K562 (cell line): Measurements from ENCODE around the gene FOXK2. TPM values are rescaled to one million over a fixed set of nuclear protein-coding genes. Genes with fewer than 3 reads are reported as not detected.
"Not testable (repeated sequence)": the region's sequence is repeated elsewhere in the genome, so short reads cannot be mapped to it uniquely, and the experiment has no call there.

Source experiments
- ATAC-seq: fragments of 200-7000 bp; cut with Tn5 transposase; 3 replicates; pipeline ENCODE4 v1.9.1; 2020; ENCODE audit warnings: moderate library complexity
- BruUV-seq: library from RNA; stranded (reverse); fragments of 400-500 nt; replicated peaks from 2 replicates; lab custom pipeline; 2021; lab: Mats Ljungman, UMichigan
- CTCF ChIA-PET: fragments of 300-600 bp; formaldehyde crosslinking; extraction: SDS; loops from one replicate; lab custom pipeline; 2021; ENCODE audit warnings: low intra/inter-chr PET ratio; lab: Yijun Ruan, JAX
- POLR2A ChIA-PET: fragments of 300-600, 350-650 bp; sonication (Branson Sonifier 250); formaldehyde crosslinking; extraction: SDS; loops from one replicate; lab custom pipeline; 2021; ENCODE audit warnings: antibody characterized with exemption, inconsistent platforms; lab: Yijun Ruan, JAX
- DNase-seq, 4 experiments: peaks; one replicate each; pipeline versions ENCODE4 v3.0.0 to v3.0.0-alpha.2; 2011 to 2018; ENCODE audit warnings: low spot score in 3 of 4, mixed read lengths in 3 of 4; ENCODE audit errors: extremely low read depth in 1 of 4
- FAIRE-seq: peaks from 2 replicates; lab custom pipeline; 2011; peaks lifted over from hg19 to GRCh38; lab: Jason Lieb, UNC
- H2AFZ ChIP-seq: 2 replicates; pipeline ENCODE4 v1.6.0; 2011; ENCODE audit warnings: low read depth, low read length, control low read depth, inconsistent platforms
- H3K27ac ChIP-seq: fragments of 200-600 bp; 3 replicates; pipeline ENCODE4 v1.8.0; 2011; ENCODE audit warnings: low read depth, mild to moderate bottlenecking, control low read depth, inconsistent platforms, low read length, moderate library complexity, mixed read lengths; ENCODE audit errors: extremely low read depth
- H3K27me3 ChIP-seq, 2 experiments: fragments of 300-600 bp in 1 of 2; 2 replicates in 1 of 2; 3 replicates in 1 of 2; pipeline versions ENCODE4 v1.6.0 to v1.8.0; 2011; ENCODE audit warnings: inconsistent platforms in 2 of 2, low read length in 2 of 2, mild to moderate bottlenecking in 1 of 2, mixed read lengths in 1 of 2, moderate library complexity in 1 of 2; ENCODE audit not compliant: control insufficient read depth in 2 of 2, insufficient read depth in 2 of 2
- H3K36me3 ChIP-seq: fragments of 300-600 bp; 3 replicates; pipeline ENCODE4 v1.8.0; 2011; ENCODE audit warnings: mild to moderate bottlenecking, low read length, inconsistent platforms; ENCODE audit not compliant: control insufficient read depth, insufficient read depth
- H3K4me1 ChIP-seq, 2 experiments: fragments of 200-600 bp in 1 of 2; replicated peaks in 1 of 2; 2 replicates in 1 of 2; 3 replicates in 1 of 2; pipeline versions ENCODE4 v1.5.1 to v1.8.0; 2011; ENCODE audit warnings: inconsistent platforms in 2 of 2, low read length in 2 of 2, mild to moderate bottlenecking in 1 of 2, mixed read lengths in 1 of 2, moderate library complexity in 1 of 2; ENCODE audit not compliant: control insufficient read depth in 2 of 2, insufficient read depth in 2 of 2
- H3K4me2 ChIP-seq: 2 replicates; pipeline ENCODE4 v1.6.1; 2011; ENCODE audit warnings: low read length, control low read depth, inconsistent platforms, mixed read lengths; ENCODE audit not compliant: insufficient read depth
- H3K4me3 ChIP-seq: fragments of 200-600 bp; sonication (generic), shearing (Covaris generic); 2 replicates; pipeline ENCODE4 v1.5.1; 2016; ENCODE audit warnings: control low read depth, inconsistent platforms
- H3K79me2 ChIP-seq: fragments of 200-600 bp; 3 replicates; pipeline ENCODE4 v1.8.0; 2011; ENCODE audit warnings: low read length, inconsistent platforms; ENCODE audit not compliant: control insufficient read depth, insufficient read depth
- H3K9ac ChIP-seq, 2 experiments: 2 replicates each; pipeline versions ENCODE4 v1.6.0 to v1.6.1; 2011; ENCODE audit warnings: low read depth in 2 of 2, low read length in 2 of 2, control low read depth in 1 of 2, inconsistent platforms in 1 of 2, mild to moderate bottlenecking in 1 of 2, mixed read lengths in 1 of 2; ENCODE audit not compliant: insufficient read depth in 1 of 2
- H3K9me1 ChIP-seq: one replicate; pipeline ENCODE4 v1.6.0; 2011; ENCODE audit warnings: inconsistent platforms, mild to moderate bottlenecking, low read length, moderate library complexity; ENCODE audit not compliant: control insufficient read depth, insufficient read depth
- H3K9me3 ChIP-seq: replicated peaks from 2 replicates; pipeline ENCODE4 v1.5.1; 2011; ENCODE audit warnings: low read depth, low read length, inconsistent platforms; ENCODE audit not compliant: control insufficient read depth, insufficient read depth
- H4K20me1 ChIP-seq: replicated peaks from 2 replicates; pipeline ENCODE4 v1.6.1; 2011; ENCODE audit warnings: low read length, inconsistent platforms, mixed read lengths; ENCODE audit not compliant: control insufficient read depth, insufficient read depth
- ETS2 ChIP-seq: IDR thresholded peaks from 2 replicates; pipeline ENCODE4 v1.6.1; 2016; ENCODE audit warnings: borderline replicate concordance, missing genetic modification characterization, mild to moderate bottlenecking, moderate library complexity, missing compliant biosample characterization; ENCODE audit not compliant: poor library complexity, severe bottlenecking
- HCFC1 ChIP-seq: IDR thresholded peaks from 2 replicates; pipeline ENCODE4 v1.6.1; 2012; ENCODE audit warnings: low read depth, low read length, improper control_type of control experiment
- HDAC8 ChIP-seq: fragments of 450-650 bp; IDR thresholded peaks from 2 replicates; pipeline ENCODE4 v1.6.1; 2016; ENCODE audit warnings: mild to moderate bottlenecking, missing genetic modification characterization, moderate library complexity, missing compliant biosample characterization
- MEIS2 ChIP-seq: fragments of 450-650 bp; IDR thresholded peaks from 2 replicates; pipeline ENCODE4 v1.6.1; 2014; ENCODE audit warnings: mild to moderate bottlenecking; ENCODE audit not compliant: partially characterized antibody
- PTBP1 ChIP-seq: fragments of 200-400 bp; formaldehyde crosslinking; IDR thresholded peaks from 2 replicates; pipeline ENCODE4 v1.6.1; 2017; ENCODE audit warnings: low read depth, low read length
- RCOR1 ChIP-seq, 2 experiments: IDR thresholded peaks; 2 replicates each; pipeline ENCODE4 v1.6.1; 2012; ENCODE audit warnings: low read depth in 2 of 2, low read length in 2 of 2, borderline replicate concordance in 1 of 2, improper control_type of control experiment in 1 of 2
- ZKSCAN1 ChIP-seq: fragments of 150-350 bp; IDR thresholded peaks from 2 replicates; pipeline ENCODE4 v1.6.1; 2016; ENCODE audit warnings: low read depth, low read length
- ZNF282 ChIP-seq: sonication (generic); formaldehyde crosslinking; IDR thresholded peaks from 2 replicates; pipeline ENCODE4 v1.8.1; 2023; ENCODE audit warnings: missing genetic modification reagents
- ZNF3 ChIP-seq: fragments of 250-450 bp; sonication (Bioruptor Pico); IDR thresholded peaks from 2 replicates; pipeline ENCODE4 v1.5.0; 2021; ENCODE audit warnings: mild to moderate bottlenecking, moderate library complexity
- ZNF695 ChIP-seq: fragments of 450-650 bp; formaldehyde crosslinking; IDR thresholded peaks from 2 replicates; pipeline ENCODE4 v1.4.0; 2020; ENCODE audit warnings: mild to moderate bottlenecking, moderate library complexity
- WGBS: fragments of 100-300 bp; shearing (Covaris generic); methylation state at CpG from one replicate; pipeline ENCODE4 v1.1.6; 2016; ENCODE audit warnings: low coverage, mixed read lengths; ENCODE audit not compliant: insufficient coverage; ENCODE audit errors: missing lambda C conversion rate; 5-methylcytosine and 5-hydroxymethylcytosine counted together
- in situ Hi-C: fragments of 300-500 bp; cut with MboI; formaldehyde crosslinking; loops from 4 replicates; pipeline ENCODE4 v1.15.0; 2018; ENCODE audit warnings: inconsistent platforms, mixed read lengths
- intact Hi-C: fragments of 100-400 bp; cut with micrococcal nuclease; formaldehyde crosslinking; loops from 2 replicates; pipeline ENCODE4 v1.14.2; 2022
- polyA plus RNA-seq, 8 experiments: library from polyadenylated mRNA; depleted of rRNA in 4 of 8; stranded (reverse) in 5 of 8; unstranded in 3 of 8; fragments of >200 nt; fragmentation: Nextera tagmentation in 2 of 8; fragmentation: Illumina TruSeq in 1 of 8; extraction: Ambion mirVana in 2 of 8; extraction: Trizol in 1 of 8; gene quantifications; 2 replicates each; pipeline versions ENCODE4 v1.2.1 to v1.2.3, GENCODE V29; 2011 to 2014; ENCODE audit warnings: inconsistent platforms in 1 of 8, missing spikeins in 1 of 8
- total RNA-seq, 7 experiments: library from RNA; depleted of rRNA in 6 of 7; stranded (reverse); fragments of >200 nt in 6 of 7; fragmentation: Illumina TruSeq in 2 of 7; extraction: Trizol in 2 of 7; gene quantifications; 2 replicates each; pipeline versions ENCODE4 v1.2.1 to v1.2.3, GENCODE V29; 2011 to 2021; ENCODE audit warnings: low replicate concordance in 1 of 7
- TF ChIP-seq, protein P1 (sequence below): sonication (generic); formaldehyde crosslinking; IDR thresholded peaks from 2 replicates; pipeline ENCODE4 v1.8.0; 2023; ENCODE audit warnings: mild to moderate bottlenecking, missing genetic modification reagents

FOXK2 gene
- total and polyA plus RNA-seq, 9 of the 15 experiments (the other 6 are each of a cell fraction or from before 2014, with no cell fraction given), result 3.0 to 86.0 (median 44.1) TPM

DNA sequence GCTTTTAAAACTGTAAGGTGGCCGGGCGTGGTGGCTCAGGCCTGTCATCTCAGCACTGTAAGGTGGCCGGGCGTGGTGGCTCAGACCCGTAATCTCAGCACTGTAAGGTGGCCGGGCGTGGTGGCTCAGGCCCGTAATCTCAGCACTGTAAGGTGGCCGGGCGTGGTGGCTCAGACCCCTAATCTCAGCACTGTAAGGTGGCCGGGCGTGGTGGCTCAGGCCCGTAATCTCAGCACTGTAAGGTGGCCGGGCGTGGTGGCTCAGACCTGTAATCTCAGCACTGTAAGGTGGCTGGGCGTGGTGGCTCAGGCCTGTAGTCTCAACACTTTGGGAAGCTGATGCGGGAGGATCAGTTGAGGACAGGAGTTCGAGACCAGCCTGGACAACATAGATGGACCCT, 19.5 kb downstream of the FOXK2 start:
- H3K9me1 ChIP-seq, H3K4me3 ChIP-seq, H3K9me3 ChIP-seq, DNase-seq, H3K4me2 ChIP-seq, H3K9ac ChIP-seq, intact Hi-C loops, BruUV-seq, CTCF ChIA-PET, H2AFZ ChIP-seq, H3K27ac ChIP-seq, H3K27me3 ChIP-seq, FAIRE-seq, ATAC-seq, in situ Hi-C loops: not testable (repeated sequence)
- peaks cover 99% of the 10 kb centered on the region for H3K79me2 ChIP-seq
- peak in 1 of 2 experiments; percentile 56; a peak in 1 of 4 replicates for TF ChIP-seq RCOR1 (IDR thresholded peaks at IDR 0.05; ENCODE audit: borderline replicate concordance in 1 of 2, low read depth in 2 of 2, low read length in 2 of 2)
- peaks cover 18% of the 10 kb centered on the region; the same call in 2 of the 3 replicates for H3K36me3 ChIP-seq
- H3K4me1 ChIP-seq, result peaks cover 8 to 21% of the 10 kb centered on the region in 2 experiments
- H4K20me1 ChIP-seq, result peaks cover 60% of the 10 kb centered on the region
- POLR2A ChIA-PET, result interaction anchor here (0.7 to 1.2 kb wide), 3 partner anchors 9 to 178 kb away, joined by 3 to 7 read pairs (median 4); partner anchors contain the start of gene FN3KRP
- WGBS, result 55% methylated on average over 16 of the region's 18 CpGs

DNA sequence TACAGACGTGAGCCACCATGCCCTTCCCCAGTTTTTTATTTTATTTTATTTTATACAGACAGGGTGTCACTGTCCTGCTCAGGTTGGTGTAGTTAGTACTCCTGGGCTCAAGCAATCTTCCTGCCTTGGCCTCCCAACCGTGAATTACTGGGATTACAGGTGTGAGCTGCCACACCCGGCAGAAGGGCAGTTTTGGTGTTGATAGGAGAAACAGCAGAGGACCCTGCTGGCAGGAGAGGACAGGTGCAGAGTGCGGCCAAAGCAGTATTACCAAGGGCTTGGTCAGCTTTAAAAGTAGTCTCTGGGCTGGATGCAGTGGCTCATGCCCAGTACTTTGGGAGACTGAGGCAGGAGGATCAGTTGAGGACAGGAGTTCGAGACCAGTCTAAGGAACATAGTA, 22.9 kb downstream of the FOXK2 start:
- WGBS, result 86% methylated on average over 5 of the region's 5 CpGs
- FAIRE-seq, result no peak

More for the DNA sequence above, 22.9 kb downstream of the FOXK2 start:
- ChIA-PET POLR2A (no interaction called here), CTCF (no interaction called here)
- intact Hi-C loops (no loop called here), in situ Hi-C loops (no loop called here)
- TF ChIP-seq ZNF3, result no peak
- TF ChIP-seq MEIS2, result no peak
- TF ChIP-seq HDAC8 (tag), result no peak
- TF ChIP-seq ETS2 (tag), result no peak
- no peak for TF ChIP-seq HCFC1
- TF ChIP-seq ZNF282 (CRISPR knock-in tag), result no peak
- TF ChIP-seq ZNF695, result no peak
- TF ChIP-seq, protein P1, sequence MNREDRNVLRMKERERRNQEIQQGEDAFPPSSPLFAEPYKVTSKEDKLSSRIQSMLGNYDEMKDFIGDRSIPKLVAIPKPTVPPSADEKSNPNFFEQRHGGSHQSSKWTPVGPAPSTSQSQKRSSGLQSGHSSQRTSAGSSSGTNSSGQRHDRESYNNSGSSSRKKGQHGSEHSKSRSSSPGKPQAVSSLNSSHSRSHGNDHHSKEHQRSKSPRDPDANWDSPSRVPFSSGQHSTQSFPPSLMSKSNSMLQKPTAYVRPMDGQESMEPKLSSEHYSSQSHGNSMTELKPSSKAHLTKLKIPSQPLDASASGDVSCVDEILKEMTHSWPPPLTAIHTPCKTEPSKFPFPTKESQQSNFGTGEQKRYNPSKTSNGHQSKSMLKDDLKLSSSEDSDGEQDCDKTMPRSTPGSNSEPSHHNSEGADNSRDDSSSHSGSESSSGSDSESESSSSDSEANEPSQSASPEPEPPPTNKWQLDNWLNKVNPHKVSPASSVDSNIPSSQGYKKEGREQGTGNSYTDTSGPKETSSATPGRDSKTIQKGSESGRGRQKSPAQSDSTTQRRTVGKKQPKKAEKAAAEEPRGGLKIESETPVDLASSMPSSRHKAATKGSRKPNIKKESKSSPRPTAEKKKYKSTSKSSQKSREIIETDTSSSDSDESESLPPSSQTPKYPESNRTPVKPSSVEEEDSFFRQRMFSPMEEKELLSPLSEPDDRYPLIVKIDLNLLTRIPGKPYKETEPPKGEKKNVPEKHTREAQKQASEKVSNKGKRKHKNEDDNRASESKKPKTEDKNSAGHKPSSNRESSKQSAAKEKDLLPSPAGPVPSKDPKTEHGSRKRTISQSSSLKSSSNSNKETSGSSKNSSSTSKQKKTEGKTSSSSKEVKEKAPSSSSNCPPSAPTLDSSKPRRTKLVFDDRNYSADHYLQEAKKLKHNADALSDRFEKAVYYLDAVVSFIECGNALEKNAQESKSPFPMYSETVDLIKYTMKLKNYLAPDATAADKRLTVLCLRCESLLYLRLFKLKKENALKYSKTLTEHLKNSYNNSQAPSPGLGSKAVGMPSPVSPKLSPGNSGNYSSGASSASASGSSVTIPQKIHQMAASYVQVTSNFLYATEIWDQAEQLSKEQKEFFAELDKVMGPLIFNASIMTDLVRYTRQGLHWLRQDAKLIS (CRISPR knock-in tag), result no peak
- no peak for TF ChIP-seq PTBP1
- TF ChIP-seq ZKSCAN1, result no peak
- no peak for ATAC-seq
- Histone ChIP-seq H3K4me1 (peaks cover 0 to 7% of the 10 kb centered on the region in 2 experiments; a peak in 3 of 5 replicates), H3K79me2 (peaks cover 98% of the 10 kb centered on the region), H3K4me2 (no peak overlapping the region), H3K9ac (peak overlapping the region in 1 of 2 experiments; percentile 80; a peak in 1 of 4 replicates), H3K27me3 (no peaks in the 10 kb centered on the region), H3K9me3 (no peaks in the 10 kb centered on the region), H3K27ac (no peak overlapping the region), H4K20me1 (peaks cover 30% of the 10 kb centered on the region; the same call in 1 of the 2 replicates), H2AFZ (no peak overlapping the region), H3K9me1 (peaks cover 9% of the 10 kb centered on the region), H3K4me3 (no peak overlapping the region), H3K36me3 (peaks cover 26% of the 10 kb centered on the region; the same call in 1 of the 3 replicates)
- DNase-seq, result no peak
- BruUV-seq, result no TSS peak
